ENCODE data around the gene KIFC3.
"Not testable (repeated sequence)": the region's sequence is repeated elsewhere in the genome, so short reads cannot be mapped to it uniquely, and the experiment has no call there.

Gene KIFC3

DNA sequence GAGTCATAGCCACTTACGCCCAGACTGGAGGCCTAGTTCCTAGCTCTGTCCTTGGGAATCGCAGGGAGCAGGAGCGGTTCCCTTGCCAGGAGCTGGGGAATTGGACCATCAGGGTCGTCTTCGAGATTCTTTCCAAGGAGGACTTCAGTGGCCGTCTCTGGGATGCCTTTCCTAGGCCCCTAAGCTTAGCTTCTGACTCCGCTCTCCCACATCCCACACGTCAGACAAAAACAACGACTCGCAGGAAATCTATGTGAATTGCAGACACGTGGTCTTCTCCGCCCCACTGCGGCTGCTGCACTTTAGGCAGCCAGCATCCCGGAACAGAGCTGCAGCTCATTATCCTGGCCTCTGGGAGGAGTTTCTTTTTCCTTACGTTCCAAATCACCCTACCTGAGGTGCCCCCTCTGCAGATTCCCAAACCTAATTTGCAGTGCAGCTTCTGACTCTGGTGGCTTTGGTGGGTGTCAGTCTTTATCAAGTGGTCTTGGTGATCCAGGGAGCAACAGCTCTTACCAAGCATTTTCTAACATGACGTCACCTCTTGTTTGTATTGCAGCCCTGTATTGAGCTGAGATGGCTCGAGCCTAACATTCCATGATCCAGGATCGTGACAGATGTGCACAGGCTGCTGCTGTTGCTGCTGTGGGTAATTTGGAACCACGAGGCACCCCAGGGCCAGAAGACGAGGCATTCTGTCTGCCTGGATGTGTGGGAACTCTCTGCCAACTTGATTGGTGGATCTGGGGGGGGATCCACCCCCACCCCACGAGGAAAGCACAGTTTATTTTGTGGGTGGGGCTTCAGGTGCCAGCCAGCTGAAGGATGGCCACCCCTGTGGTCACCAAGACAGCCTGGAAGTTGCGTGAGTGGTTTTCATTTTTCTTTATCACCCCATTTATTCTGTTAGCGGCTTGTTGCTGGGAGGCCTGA lies 65.6 kb downstream of the KIFC3 start:
- peak in 1 of 4 experiments; percentile 24 for DNase-seq

DNA sequence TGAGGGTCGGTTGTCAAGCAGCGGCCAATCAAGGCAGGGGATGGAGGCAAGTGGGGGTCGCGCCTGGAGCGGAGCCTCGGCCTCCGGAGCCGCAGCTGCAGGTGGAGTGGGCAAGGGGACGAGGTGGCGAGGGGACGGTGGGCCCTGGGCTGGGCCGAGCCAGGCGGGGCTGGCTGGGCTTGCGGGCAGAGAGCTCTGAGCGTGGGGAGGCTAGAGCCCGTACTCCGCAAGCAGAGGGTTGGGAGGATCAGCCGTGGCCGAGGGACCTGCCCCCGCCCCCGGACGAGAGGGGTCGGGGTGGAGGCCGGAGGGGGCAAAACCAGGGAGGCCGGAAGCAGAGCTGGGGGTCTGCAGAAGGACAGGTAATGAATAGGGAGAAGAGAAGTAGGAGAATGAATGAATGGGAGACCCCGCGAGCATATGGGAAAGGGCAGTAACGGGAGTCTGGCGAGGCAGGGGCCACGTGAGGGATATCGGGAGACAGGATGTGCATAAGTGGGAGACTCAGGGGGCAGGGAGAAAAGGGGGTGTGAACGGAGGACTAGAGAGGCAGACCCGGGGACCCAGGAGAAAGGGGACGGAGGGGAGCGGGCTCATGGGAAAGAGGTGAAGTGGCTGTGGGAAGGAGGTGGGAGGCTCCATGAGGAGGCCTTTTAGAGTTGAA lies 66.4 kb downstream of the KIFC3 start, which contains the start of gene KATNB1:
TSS of gene KATNB1 (plus strand) at position 16 of the 664 bp plus-strand sequence. CDS start 1,474 bp downstream, outside the sequence.
- DNase-seq: no peak

DNA sequence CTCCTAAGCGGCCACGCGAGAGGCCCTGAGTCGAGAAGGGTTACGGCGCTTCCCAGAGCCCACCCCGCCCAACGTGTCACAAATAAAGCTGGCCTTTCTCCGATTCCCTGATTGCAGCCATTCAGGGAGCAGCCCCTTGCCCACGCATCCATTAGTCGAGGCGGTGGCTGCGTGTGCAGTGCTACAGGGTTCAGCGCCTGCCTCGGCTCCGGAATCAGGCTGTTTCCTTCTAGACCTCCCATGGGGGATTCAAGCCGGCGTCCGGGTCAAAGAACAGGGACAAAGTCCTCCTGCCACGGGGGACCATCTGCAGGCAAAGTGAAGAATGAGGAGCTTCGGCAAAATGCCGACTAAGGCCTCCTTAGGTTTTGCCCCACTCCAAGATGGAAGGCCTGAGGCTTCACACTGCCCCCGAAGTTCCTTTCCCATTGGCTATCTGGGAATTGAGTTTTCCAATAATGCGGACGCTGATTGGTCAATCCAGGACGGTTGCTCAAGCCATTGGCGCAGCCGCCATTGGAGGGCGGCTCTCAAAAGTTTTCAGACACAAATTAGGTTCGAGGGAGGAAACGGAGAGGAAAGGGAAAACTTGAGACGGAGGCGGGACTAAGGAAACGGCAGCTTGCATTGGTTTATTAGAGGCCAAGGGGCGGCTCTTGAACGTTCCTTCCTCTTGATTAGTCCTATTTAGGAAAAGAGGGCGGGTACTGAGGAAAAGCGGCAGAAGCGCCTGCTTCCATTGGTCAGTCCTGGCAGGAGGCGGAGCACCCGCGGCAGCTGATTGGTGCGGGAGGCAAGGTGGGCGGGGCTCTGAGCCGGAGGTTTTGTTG lies 67.2 kb downstream of the KIFC3 start:
- DNase-seq: peak; percentile 91 to 95 (median 91)

DNA sequence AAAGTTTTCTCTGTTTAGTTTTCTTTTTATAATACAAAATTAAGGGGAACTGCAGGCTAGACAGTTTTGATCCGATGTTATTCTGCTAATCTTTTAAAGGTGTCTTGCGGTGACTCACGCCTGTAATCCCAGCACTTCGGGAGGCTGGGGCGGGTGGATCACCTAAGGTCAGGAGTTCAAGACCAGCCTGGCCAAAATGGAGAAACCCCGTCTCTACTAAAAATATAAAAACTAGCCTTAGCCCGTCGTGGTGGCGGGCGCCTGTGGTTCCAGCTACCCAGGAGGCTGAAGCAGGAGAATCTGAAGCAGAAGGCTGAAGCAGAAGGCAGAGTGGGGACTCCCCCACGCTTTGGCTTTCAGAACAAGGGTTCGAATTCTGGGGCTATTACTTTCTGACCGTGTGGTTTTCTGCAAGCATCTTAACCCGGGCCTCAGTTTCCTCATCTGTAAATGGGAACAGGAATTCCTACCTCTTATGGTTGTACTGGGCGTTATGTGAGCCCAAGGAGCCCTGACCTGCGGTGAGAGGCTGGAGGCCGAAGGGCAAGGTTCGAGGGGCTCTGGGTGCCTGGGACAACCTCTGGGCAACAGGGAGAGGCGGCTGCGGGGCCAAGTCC lies 67.9 kb downstream of the KIFC3 start:
- DNase-seq: no peak

DNA sequence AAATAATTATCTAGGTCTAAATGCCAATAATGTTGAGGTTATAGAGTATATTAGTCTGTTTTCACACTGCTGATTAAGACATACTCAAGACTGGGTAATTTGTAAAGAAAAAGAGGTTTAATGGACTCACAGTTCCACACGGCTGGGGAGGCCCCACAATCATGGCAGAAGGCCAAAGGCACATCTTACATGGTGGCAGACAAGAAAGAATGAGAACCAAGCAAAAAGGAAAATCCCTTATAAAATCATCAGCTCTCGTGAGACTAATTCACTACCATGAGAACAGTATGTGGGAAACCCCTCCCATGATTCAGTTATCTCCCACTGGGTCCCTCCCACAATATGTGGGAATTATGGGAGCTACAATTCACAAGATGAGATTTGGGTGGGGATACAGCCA lies 69.6 kb downstream of the KIFC3 start:
- no peak for DNase-seq

DNA sequence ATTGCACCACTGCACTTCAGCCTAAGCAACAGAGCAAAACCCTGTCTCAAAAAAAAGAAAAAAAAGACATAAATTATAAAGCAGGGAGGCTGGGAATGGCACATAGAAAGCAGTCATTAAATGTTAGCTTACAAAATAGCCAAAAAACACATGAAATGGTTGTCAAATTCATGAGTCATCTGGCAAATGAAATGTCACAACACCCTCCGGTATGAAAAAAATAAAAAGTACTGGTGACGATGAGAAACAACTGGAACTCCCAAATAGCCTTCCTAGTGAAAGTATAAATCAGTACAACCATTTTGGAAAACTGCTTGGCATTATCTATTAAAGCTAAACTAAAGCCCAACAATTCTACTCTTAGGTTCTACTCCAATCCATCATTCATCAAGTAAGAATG lies 70.3 kb downstream of the KIFC3 start:
- no peak for DNase-seq

DNA sequence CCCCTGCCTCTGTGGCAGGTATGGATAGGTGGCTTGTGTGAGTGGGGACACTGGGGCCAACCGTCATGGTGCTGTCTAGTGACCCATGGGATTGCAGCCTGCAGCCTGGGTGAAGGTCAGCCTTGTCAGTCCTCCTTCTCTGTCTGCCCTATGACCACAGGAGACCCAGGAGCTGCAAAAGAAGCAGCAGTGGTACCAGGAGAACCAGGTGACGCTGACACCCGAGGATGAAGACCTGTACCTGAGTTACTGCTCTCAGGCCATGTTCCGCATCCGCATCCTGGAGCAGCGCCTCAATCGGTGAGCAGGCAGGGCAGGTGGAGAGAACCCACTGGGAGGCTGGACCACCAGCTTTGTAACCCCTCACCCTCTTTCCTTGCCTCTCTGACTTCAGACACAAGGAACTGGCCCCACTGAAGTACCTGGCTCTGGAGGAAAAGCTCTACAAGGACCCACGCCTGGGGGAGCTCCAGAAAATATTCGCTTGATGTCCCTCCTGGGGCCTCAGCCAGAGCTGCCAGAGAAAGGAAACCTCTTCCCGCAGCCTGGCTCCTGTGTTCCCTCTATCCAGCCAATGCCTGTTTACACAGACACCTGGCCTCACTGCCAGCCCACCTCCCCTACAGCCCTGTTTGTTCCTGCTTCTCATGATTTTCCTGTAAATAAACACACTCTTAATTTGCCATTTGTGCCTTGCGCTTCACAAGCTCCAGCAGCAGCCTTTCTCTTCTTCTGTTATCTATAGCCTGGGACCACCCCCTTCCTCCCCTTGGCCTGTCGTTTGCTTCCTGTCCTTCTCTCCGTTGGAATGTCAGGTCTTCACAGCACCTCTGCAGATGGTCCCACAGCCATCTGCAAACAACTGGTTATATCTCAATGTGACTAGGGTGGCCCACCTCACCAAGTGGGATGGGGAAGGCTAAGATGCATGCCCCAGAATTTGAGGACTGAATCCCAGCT lies 71.2 kb downstream of the KIFC3 start:
- no peak for DNase-seq

DNA sequence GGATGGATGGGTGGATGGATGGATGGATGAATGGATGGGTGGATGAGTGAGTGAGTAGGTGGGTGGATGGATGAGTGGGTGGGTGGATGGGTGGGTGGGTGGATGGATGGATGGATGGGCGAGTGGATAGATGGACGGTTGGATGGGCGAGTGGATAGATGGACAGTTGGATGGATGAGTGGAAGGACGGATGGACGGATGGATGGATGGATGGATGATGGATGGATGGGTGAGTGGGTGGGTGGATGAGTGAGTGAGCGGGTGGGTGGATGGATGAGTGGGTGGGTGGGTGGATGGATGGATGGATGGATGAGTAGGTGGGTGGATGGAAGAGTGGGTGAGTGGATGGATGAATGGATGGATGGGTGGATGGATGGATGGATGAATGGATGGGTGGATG lies 72.4 kb downstream of the KIFC3 start:
- DNase-seq: not testable (repeated sequence)

DNA sequence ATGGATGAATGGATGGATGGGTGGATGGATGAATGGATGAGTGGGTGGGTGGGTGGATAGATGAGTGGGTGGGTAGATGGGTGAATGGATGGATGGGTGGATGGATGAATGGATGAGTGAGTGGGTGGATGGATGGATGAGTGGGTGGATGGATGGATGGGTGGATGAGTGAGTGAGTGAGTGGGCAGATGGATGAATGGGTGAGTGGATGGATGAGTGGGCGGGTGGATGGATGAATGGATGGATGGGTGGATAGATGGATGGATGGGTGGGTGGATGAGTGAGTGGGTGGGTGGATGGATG lies 73.2 kb downstream of the KIFC3 start:
- no peak for DNase-seq

DNA sequence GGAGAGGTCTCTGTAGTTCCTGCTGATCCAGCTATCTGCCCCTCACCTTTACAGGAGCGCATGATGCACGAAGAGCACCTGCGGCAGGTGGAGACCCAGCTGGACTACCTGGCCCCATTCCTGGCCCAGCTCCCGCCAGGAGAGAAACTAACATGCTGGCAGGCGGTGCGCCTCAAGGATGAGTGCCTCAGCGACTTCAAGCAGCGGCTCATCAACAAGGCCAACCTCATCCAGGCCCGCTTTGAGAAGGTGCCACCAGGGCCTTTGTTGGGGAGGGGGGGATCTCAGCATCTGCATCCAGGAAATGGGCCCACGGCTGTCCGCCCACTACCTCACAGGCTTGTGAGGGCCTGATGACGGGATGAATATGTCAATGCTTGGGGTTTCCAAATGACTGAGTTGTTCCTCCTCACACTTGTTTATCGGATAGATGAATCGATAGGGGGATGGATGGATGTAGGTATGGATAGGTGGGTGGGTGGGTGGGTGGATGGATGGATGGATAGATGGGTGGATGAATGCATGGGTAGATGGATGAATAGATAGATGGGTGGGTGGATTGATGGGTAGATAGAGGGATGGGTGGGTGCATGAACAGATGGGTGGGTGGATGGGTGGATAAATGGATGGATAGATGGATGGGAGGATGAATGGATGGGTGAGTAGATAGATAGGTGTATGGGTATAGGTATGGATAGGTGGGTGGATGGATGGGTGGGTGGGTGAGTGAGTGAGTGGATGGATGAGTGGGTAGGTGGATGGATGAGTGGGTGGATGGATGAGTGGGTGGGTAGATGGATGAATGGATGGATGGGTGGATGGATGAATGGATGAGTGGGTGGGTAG lies 73.7 kb downstream of the KIFC3 start:
- no peak for DNase-seq

DNA sequence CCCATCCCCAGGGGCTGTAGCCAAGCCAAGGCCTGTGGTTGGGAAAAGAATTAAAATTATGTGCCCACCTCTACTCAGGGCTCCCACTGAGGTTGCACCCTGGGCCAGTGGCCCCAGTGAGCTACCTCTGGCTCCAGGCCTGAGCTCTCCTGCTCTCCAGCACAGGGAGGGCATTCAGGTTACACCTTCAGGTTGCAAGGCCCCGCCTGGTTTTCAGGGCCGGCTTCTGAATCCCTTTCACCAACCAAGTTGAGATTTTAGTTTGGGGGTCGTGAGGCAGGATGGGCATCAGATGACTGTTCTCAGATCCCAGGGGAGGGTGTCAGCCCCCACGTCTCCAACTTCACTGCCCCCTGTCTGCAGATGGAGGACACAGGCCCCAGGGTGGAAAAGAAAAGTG lies 74.7 kb downstream of the KIFC3 start:
- DNase-seq: no peak

DNA sequence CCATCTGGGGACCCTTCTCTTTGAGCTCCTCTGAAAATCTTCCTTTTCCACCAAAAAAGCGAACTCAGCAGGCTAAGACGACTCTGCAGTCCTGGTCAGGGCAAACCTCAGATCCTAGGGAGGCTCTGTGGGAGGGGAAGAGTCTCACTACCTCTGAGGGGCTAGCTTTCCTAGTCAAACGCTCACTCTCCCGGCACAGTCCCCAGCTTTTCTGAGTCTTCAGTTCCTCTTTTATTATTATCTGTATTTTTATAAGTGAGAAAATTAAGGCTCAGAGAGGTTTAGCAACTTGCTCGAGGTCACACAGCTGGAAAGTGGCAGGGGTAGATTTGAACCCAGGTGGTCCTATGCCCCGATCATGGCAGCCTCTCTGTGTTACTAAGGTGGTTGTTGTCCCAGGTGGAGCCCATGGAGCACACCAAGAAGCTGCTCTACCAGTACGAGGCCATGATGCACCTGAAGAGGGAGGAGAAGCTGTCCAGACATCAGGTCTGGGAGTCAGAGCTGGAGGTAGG lies 75.8 kb downstream of the KIFC3 start:
- no peak for DNase-seq

DNA sequence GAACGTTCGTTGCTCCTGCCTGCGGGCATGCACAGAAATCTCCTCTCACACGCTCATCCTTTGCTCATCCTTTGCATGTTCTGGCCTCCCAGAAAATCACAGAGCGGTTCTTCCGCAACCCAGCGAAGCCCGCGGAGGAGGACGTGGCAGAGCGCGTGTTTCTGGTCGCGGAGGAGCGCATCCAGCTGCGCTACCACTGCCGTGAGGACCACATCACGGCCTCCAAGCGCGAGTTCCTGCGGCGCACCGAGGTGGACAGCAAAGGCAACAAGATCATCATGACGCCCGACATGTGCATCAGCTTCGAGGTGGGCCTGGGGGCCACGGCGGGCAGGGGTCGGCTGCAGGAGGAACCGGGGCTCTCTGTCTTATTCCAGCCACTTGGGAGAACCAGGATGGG lies 76.3 kb downstream of the KIFC3 start:
- no peak for DNase-seq

DNA sequence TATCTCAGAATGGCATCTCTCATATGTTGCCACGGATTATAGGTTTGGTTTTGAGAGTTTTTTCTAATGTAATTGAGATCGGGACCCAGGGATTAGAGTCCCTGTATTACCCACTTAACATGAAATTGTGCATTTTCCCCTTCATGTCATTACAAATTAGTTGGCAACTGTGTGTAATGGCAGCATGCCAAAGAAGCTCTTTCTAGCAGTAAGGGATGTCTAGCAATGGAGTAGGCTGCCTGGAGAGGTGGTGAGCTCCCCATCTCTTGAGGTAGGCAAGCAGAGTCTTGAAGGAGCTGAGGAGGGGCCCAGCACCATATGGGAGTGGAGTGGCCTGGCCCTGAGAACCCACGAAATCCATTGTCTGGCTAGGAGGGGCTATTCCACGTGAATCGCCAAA lies 76.7 kb downstream of the KIFC3 start:
- DNase-seq: no peak

DNA sequence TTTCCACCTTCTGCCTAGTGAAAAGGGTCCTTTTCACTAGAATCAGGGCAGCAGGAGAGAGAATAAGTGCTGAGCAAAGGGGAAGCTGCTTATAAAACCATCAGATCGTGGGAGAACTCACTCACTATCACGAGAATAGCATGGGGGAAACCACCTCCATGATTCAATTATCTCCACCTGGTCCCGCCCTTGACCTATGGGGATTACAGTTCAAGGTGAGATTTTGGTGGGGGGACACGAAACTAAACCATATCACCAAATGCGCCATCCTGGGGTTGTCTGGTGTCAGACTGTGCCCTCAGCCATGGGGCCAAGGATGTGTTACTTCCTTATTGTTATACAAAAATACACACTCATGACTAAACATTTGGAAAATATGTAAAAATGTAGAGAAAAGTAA lies 77.1 kb downstream of the KIFC3 start:
- no peak for DNase-seq

DNA sequence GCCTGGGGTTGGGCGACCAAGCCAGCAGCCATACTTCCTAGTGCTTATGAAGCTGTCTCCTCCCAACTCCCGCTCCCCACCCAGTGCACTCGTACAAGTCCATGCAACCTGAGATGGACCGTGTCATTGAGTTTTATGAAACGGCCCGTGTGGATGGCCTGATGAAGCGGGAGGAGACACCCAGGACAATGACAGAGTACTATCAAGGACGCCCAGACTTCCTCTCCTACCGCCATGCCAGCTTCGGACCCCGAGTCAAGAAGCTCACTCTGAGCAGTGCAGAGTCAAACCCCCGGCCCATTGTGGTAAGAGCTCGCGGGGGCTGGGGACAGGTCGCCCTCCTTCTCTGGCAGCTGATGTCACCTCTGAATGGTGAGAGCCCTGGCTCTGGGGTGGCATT lies 77.8 kb downstream of the KIFC3 start:
- DNase-seq: no peak

DNA sequence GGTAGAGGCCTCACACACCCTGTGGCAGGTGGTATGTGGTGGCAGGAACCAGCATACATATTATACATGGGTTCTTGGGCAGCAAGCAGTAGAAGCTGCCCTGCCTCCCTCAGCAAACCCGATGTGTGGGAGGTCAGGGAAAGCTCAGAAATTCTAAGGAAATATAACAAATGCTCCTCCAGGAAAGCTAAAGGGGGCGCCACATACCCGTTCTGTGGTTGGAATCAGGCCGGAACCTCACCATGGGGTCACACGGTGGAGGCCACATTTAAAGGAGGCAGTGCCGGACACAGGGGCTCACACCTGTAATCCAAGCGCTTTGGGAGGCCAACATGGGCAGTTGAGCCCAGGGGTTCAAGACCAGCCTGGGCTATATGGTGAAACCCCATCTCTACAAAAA lies 79.1 kb downstream of the KIFC3 start:
- DNase-seq: no peak

DNA sequence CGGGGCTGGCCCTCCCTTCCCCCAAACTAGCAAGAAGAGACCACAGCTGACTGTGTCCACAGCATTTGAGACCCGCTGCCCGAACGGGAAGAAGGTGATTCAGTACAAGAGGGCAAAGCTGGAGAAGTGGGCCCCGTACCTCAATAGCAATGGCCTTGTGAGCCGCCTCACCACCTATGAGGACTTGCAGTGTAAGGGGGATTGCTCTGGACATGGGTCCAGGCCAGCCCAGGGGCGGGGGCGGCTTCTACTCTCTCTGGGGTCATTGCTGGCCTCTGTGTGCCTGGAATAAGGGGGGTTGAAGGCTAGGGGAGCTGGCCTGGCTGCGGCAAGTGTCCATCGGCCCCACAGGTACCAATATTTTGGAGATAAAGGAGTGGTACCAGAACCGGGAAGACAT lies 79.6 kb downstream of the KIFC3 start:
- DNase-seq: no peak

DNA sequence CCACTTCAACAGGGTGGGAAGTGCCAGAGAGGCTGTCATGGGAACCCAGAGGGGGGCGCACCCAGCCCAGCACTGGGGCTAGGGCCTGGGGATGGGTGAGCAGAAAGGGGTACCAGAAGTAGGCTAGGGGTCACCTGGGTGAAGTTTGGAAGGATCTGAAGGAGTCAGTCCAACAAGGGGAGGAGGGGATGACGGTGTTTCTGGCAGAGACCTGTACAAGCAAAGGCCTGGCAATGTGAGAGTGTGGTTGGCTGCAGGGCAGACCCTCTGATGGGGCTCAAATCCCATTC lies 80.1 kb downstream of the KIFC3 start:
- DNase-seq: no peak

DNA sequence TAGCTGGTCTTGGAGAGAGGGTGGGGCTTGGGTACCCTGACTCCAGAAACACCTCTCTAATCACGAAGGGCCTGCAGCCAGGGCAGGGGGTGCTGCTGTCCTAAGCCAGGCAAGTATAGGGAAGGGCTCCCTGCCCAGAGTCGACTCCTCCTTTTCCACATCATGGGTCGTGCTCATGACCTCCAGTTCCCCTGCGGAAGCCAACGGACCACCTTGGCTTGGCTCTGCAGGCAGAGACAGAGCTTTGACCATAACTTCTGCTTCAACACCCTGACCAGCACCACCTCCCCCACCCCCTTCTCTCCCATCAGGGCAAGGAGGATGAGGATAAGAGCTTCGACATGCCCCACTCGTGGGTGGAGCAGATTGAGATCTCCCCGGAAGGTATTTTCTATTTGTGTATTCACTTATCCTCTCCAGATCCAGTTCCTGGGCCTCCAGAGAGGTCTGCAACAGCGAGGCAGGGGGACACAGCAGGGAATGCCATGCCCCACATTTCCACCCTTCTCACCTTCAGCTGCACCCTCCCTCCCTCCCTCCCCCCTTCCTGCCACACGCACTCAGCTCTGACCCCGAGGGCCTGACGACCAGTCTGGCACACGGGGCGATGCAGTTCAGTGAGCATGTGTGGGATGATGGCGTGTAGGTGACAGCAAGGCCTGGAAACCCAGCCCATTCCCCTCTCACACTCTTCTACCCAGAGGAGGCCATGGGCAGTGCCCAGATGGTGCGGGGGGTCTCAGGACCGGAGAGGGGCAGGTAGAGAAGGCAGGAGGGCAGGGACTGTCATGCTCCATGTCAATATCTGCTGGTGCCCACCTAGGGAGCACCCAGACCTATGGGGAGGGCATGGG lies 80.7 kb downstream of the KIFC3 start:
- no peak for DNase-seq

Data from activated naive CD4-positive, alpha-beta T cell (primary cell).